ENCODE results near the gene KCTD15.
A peak's percentile ranks its signal among the peaks of the same experiment; 100 is the strongest.

Gene KCTD15

GRCh38 chr19:33759356-33759755, 37.3 kb upstream of the KCTD15 start:
- TF ChIP-seq CTCF (IDR thresholded peaks at IDR 0.05; ENCODE audit: low read depth, low read length): no peak
- no peak overlapping the region for H3K4me3 ChIP-seq (ENCODE audit: low read depth, low read length)

GRCh38 chr19:33763633-33764371, 32.9 kb upstream of the KCTD15 start:
- no peak overlapping the region for H3K4me3 ChIP-seq (ENCODE audit: low read depth, low read length)
- TF ChIP-seq CTCF (IDR thresholded peaks at IDR 0.05; ENCODE audit: low read depth, low read length): no peak

- TF ChIP-seq CTCF (IDR thresholded peaks at IDR 0.05; ENCODE audit: low read depth, low read length): no peak
- no peak overlapping the region for H3K4me3 ChIP-seq (ENCODE audit: low read depth, low read length)
These were observed 30.0 kb upstream of the KCTD15 start for GRCh38 chr19:33766623-33767022.

- no peak overlapping the region for H3K4me3 ChIP-seq (ENCODE audit: low read depth, low read length)
- TF ChIP-seq CTCF (IDR thresholded peaks at IDR 0.05; ENCODE audit: low read depth, low read length): 0 out of 2 replicates have a peak, but pooled peaks have one; percentile 8
These were observed 28.7 kb upstream of the KCTD15 start for GRCh38 chr19:33767898-33768413.

GRCh38 chr19:33769208-33769607, 27.5 kb upstream of the KCTD15 start:
- no peak overlapping the region for H3K4me3 ChIP-seq (ENCODE audit: low read depth, low read length)
- TF ChIP-seq CTCF (IDR thresholded peaks at IDR 0.05; ENCODE audit: low read depth, low read length): no peak

- TF ChIP-seq CTCF (IDR thresholded peaks at IDR 0.05; ENCODE audit: low read depth, low read length): no peak
- H3K4me3 ChIP-seq (ENCODE audit: low read depth, low read length): no peak overlapping the region
These were observed 26.6 kb upstream of the KCTD15 start for GRCh38 chr19:33770107-33770506.

GRCh38 chr19:33771384-33772101, 25.1 kb upstream of the KCTD15 start:
- TF ChIP-seq CTCF (IDR thresholded peaks at IDR 0.05; ENCODE audit: low read depth, low read length): peak; percentile 72
- no peak overlapping the region for H3K4me3 ChIP-seq (ENCODE audit: low read depth, low read length)
